Keratinocyte (primary cell): Measurements from ENCODE around the gene FIGN. TPM values are rescaled to one million over a fixed set of nuclear protein-coding genes. Genes with fewer than 3 reads are reported as not detected.

Experiments used
- DNase-seq: peaks from one replicate; pipeline ENCODE4 v3.0.0-alpha.2; 2011; ENCODE audit warnings: low read depth, missing footprints, low spot score
- FAIRE-seq: peaks from 2 replicates; lab custom pipeline; 2011; peaks lifted over from hg19 to GRCh38; lab: Jason Lieb, UNC
- H2AFZ ChIP-seq: 2 replicates; pipeline ENCODE4 v1.6.0; 2012; ENCODE audit warnings: low read length, control low read depth, inconsistent platforms; ENCODE audit not compliant: control insufficient read depth
- H3K27ac ChIP-seq: 2 replicates; pipeline ENCODE4 v1.5.1; 2011; ENCODE audit warnings: low read length; ENCODE audit not compliant: control insufficient read depth, insufficient read depth
- H3K27me3 ChIP-seq: 3 replicates; pipeline ENCODE4 v1.6.0; 2011; ENCODE audit warnings: low read length; ENCODE audit not compliant: control insufficient read depth, insufficient read depth; ENCODE audit errors: extremely low read depth
- H3K36me3 ChIP-seq, 2 experiments: 2 replicates in 1 of 2; 3 replicates in 1 of 2; pipeline ENCODE4 v1.5.1; 2011; ENCODE audit warnings: low read length in 2 of 2, mild to moderate bottlenecking in 1 of 2; ENCODE audit not compliant: control insufficient read depth in 2 of 2, insufficient read depth in 2 of 2; ENCODE audit errors: extremely low read depth in 1 of 2
- H3K4me1 ChIP-seq: 3 replicates; pipeline ENCODE4 v1.5.1; 2011; ENCODE audit warnings: low read length; ENCODE audit not compliant: control insufficient read depth, insufficient read depth; ENCODE audit errors: extremely low read depth
- H3K4me2 ChIP-seq: 3 replicates; pipeline ENCODE4 v1.6.0; 2011; ENCODE audit warnings: low read depth, low read length; ENCODE audit not compliant: control insufficient read depth, insufficient read depth; ENCODE audit errors: extremely low read depth
- H3K4me3 ChIP-seq, 3 experiments: fragments of 200-600 bp in 1 of 3; sonication (generic) in 1 of 3; 2 replicates in 2 of 3; 3 replicates in 1 of 3; pipeline ENCODE4 v1.5.1; 2011 to 2016; ENCODE audit warnings: low read length in 3 of 3, mild to moderate bottlenecking in 3 of 3, control low read depth in 2 of 3, inconsistent platforms in 1 of 3, low read depth in 1 of 3, mixed read lengths in 1 of 3, mixed run types in 1 of 3, moderate library complexity in 1 of 3; ENCODE audit not compliant: control insufficient read depth in 2 of 3, insufficient read depth in 2 of 3; ENCODE audit errors: extremely low read depth in 1 of 3
- H3K79me2 ChIP-seq: 2 replicates; pipeline ENCODE4 v1.6.0; 2012; ENCODE audit warnings: low read length; ENCODE audit not compliant: control insufficient read depth, insufficient read depth
- H3K9ac ChIP-seq: 3 replicates; pipeline ENCODE4 v1.6.0; 2011; ENCODE audit warnings: low read length; ENCODE audit not compliant: control insufficient read depth, insufficient read depth; ENCODE audit errors: extremely low read depth
- H3K9me1 ChIP-seq: 3 replicates; pipeline ENCODE4 v1.6.0; 2011; ENCODE audit warnings: low read length; ENCODE audit not compliant: control insufficient read depth, insufficient read depth; ENCODE audit errors: extremely low read depth
- H3K9me3 ChIP-seq: 2 replicates; pipeline ENCODE4 v1.5.1; 2012; ENCODE audit warnings: low read depth, low read length; ENCODE audit not compliant: control insufficient read depth
- H4K20me1 ChIP-seq: 3 replicates; pipeline ENCODE4 v1.6.0; 2011; ENCODE audit warnings: low read length; ENCODE audit not compliant: control insufficient read depth, insufficient read depth; ENCODE audit errors: extremely low read depth
- EZH2 ChIP-seq: IDR thresholded peaks from one replicate; pipeline ENCODE4 v1.6.1; 2012; ENCODE audit warnings: inconsistent platforms, mild to moderate bottlenecking, low read length, moderate library complexity
- dilution Hi-C: fragments of 300-500 bp; cut with MboI; formaldehyde crosslinking; loops from one replicate; pipeline ENCODE4 v1.7.0; 2020; ENCODE audit warnings: low sequenced_read_pairs; ENCODE audit not compliant: extremely low pct_ligation_motif_present
- polyA plus RNA-seq, 5 experiments: library from polyadenylated mRNA; depleted of rRNA in 3 of 5; stranded (reverse) in 3 of 5; stranded (forward) in 1 of 5; unstranded in 1 of 5; fragments of >200 nt; gene quantifications; 1 replicate in 1 of 5; 2 replicates in 3 of 5; 3 replicates in 1 of 5; pipeline versions ENCODE4 v1.2.1 to v1.2.3, GENCODE V29; 2011 to 2012; ENCODE audit warnings: missing spikeins in 2 of 5, low read depth in 1 of 5, low replicate concordance in 1 of 5
- TF ChIP-seq, protein P1 (sequence below), 3 experiments: IDR thresholded peaks in 1 of 3; conservative IDR thresholded peaks in 1 of 3; optimal IDR thresholded peaks in 1 of 3; 2 replicates in 2 of 3; 3 replicates in 1 of 3; pipeline versions ENCODE3 to v1.5.1; 2011; ENCODE audit warnings: low read length in 3 of 3, mild to moderate bottlenecking in 3 of 3, moderate library complexity in 2 of 3, control low read depth in 1 of 3, inconsistent platforms in 1 of 3; ENCODE audit not compliant: insufficient read depth in 2 of 3; ENCODE audit errors: extremely low read depth in 1 of 3

The FIGN gene
- polyA plus RNA-seq, 1 donor (not counting 4 experiments of a cell fraction or from before 2014, with no cell fraction given), result 2.9 TPM

DNA sequence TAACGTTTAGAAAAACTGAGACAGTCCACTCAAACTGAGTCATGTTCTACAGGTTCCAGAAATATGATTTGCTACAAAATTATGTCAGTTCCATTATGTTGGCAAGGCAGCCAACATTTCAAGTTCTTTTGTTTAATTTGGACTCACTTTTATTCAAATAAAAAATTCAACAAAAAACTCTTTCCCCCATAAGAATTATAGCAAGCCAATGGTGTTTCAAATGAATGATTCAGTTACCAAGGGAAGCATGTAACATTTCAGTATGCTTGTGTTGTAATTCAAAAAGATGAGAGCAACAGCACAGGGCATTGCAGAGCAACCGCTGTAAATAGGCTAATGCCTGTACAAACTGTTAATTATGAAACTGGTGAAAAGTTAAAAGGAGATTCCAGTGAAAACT, 140.8 kb downstream of the FIGN start:
- H3K79me2 ChIP-seq, result no peaks in the 10 kb centered on the region
- no peak overlapping the region for H3K27ac ChIP-seq
- H3K9ac ChIP-seq, result no peak overlapping the region
- H3K27me3 ChIP-seq, result no peaks in the 10 kb centered on the region
- no peaks in the 10 kb centered on the region for H3K9me1 ChIP-seq
- dilution Hi-C loops, result no loop called here
- no peaks in the 10 kb centered on the region for H4K20me1 ChIP-seq
- H3K4me1 ChIP-seq, result peaks cover 8% of the 10 kb centered on the region
- H3K9me3 ChIP-seq, result no peaks in the 10 kb centered on the region
- H3K36me3 ChIP-seq, result no peaks in the 10 kb centered on the region
- no peak overlapping the region for H3K4me3 ChIP-seq
- H2AFZ ChIP-seq, result no peak overlapping the region
- no peak overlapping the region for H3K4me2 ChIP-seq
- no peak for DNase-seq
- no peak for FAIRE-seq
- no peak for TF ChIP-seq EZH2
- TF ChIP-seq, protein P1, sequence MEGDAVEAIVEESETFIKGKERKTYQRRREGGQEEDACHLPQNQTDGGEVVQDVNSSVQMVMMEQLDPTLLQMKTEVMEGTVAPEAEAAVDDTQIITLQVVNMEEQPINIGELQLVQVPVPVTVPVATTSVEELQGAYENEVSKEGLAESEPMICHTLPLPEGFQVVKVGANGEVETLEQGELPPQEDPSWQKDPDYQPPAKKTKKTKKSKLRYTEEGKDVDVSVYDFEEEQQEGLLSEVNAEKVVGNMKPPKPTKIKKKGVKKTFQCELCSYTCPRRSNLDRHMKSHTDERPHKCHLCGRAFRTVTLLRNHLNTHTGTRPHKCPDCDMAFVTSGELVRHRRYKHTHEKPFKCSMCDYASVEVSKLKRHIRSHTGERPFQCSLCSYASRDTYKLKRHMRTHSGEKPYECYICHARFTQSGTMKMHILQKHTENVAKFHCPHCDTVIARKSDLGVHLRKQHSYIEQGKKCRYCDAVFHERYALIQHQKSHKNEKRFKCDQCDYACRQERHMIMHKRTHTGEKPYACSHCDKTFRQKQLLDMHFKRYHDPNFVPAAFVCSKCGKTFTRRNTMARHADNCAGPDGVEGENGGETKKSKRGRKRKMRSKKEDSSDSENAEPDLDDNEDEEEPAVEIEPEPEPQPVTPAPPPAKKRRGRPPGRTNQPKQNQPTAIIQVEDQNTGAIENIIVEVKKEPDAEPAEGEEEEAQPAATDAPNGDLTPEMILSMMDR (optimal IDR thresholded peaks at IDR 0.05 in 1 of 3, IDR thresholded peaks at IDR 0.05 in 1 of 3, conservative IDR thresholded peaks at IDR 0.05 in 1 of 3; ENCODE audit: extremely low read depth in 1 of 3, insufficient read depth in 2 of 3, low read length in 3 of 3), result no peak

DNA sequence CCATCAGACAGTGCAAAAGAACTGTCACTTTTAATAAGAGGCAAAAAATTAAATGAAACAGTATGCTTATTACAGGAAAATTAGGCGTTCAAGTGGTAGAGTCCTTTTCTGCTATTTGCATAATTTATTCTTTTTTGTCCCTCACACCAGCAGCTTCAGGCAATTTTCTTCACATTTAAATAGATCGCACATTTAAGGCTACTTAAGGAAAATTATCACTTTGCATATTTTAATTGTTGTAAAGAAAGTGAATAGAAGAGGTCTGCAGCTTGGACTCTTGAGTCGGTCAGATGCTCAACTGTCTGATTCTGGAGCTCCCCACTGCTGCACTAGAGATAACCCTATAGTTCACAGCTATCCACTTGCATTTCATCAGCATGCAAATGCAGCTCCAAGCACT, 141.3 kb downstream of the FIGN start:
- no peaks in the 10 kb centered on the region for H4K20me1 ChIP-seq
- no peaks in the 10 kb centered on the region for H3K27me3 ChIP-seq
- DNase-seq (no peak), FAIRE-seq (no peak)
- no peak overlapping the region for H3K4me2 ChIP-seq
- no peak overlapping the region for H3K4me3 ChIP-seq
- H3K4me1 ChIP-seq, result peaks cover 8% of the 10 kb centered on the region
- no peak overlapping the region for H3K27ac ChIP-seq
- H3K9ac ChIP-seq, result no peak overlapping the region
- dilution Hi-C loops, result no loop called here
- H3K79me2 ChIP-seq, result no peaks in the 10 kb centered on the region
- no peak overlapping the region for H2AFZ ChIP-seq
- no peaks in the 10 kb centered on the region for H3K36me3 ChIP-seq
- no peaks in the 10 kb centered on the region for H3K9me3 ChIP-seq
- H3K9me1 ChIP-seq, result no peaks in the 10 kb centered on the region
- no peak for TF ChIP-seq EZH2
- TF ChIP-seq, protein P1 (optimal IDR thresholded peaks at IDR 0.05 in 1 of 3, IDR thresholded peaks at IDR 0.05 in 1 of 3, conservative IDR thresholded peaks at IDR 0.05 in 1 of 3; ENCODE audit: extremely low read depth in 1 of 3, insufficient read depth in 2 of 3, low read length in 3 of 3), result no peak
